GM23248 (cell line): ENCODE results near the gene ZNF581. TPM values are rescaled to one million over a fixed set of nuclear protein-coding genes. Genes with fewer than 3 reads are reported as not detected.

ENCODE experiments used
- DNase-seq: peaks from one replicate; pipeline ENCODE4 v3.0.0-alpha.2; 2015
- H2AFZ ChIP-seq: fragments of 200-600 bp; sonication (generic); 2 replicates; pipeline ENCODE4 v1.6.1; 2016; ENCODE audit warnings: antibody characterized with exemption
- H3F3A ChIP-seq: fragments of 200-600 bp; sonication (generic); 2 replicates; pipeline ENCODE4 v1.6.1; 2016; ENCODE audit warnings: mild to moderate bottlenecking, antibody characterized with exemption, mixed run types; ENCODE audit not compliant: insufficient read depth
- H3K27ac ChIP-seq: fragments of 200-600 bp; sonication (generic); 2 replicates; pipeline ENCODE4 v1.5.1; 2016; ENCODE audit warnings: mild to moderate bottlenecking
- H3K27me3 ChIP-seq: fragments of 200-600 bp; sonication (generic); replicated peaks from 2 replicates; pipeline ENCODE4 v1.6.1; 2016; ENCODE audit warnings: mild to moderate bottlenecking; ENCODE audit not compliant: insufficient read depth
- H3K36me3 ChIP-seq: fragments of 200-600 bp; sonication (generic); 2 replicates; pipeline ENCODE4 v1.6.1; 2016; ENCODE audit warnings: low read depth, mild to moderate bottlenecking
- H3K4me1 ChIP-seq: fragments of 200-600 bp; sonication (generic); 2 replicates; pipeline ENCODE4 v1.6.1; 2016; ENCODE audit warnings: mild to moderate bottlenecking; ENCODE audit not compliant: insufficient read depth
- H3K4me2 ChIP-seq: fragments of 200-600 bp; sonication (generic); one replicate; pipeline ENCODE4 v1.6.1; 2016; ENCODE audit warnings: mild to moderate bottlenecking; ENCODE audit not compliant: unreplicated experiment
- H3K4me3 ChIP-seq: fragments of 200-600 bp; sonication (generic); 2 replicates; pipeline ENCODE4 v1.5.1; 2016; ENCODE audit warnings: mild to moderate bottlenecking
- H3K79me2 ChIP-seq: fragments of 200-600 bp; sonication (generic); 2 replicates; pipeline ENCODE4 v1.6.1; 2016; ENCODE audit warnings: mild to moderate bottlenecking; ENCODE audit not compliant: insufficient read depth
- H3K9ac ChIP-seq: fragments of 200-600 bp; sonication (generic); 2 replicates; pipeline ENCODE4 v1.6.1; 2016; ENCODE audit warnings: mild to moderate bottlenecking
- H3K9me2 ChIP-seq: fragments of 200-600 bp; sonication (generic); 2 replicates; pipeline ENCODE4 v1.6.1; 2016; ENCODE audit warnings: mixed run types, mild to moderate bottlenecking, moderate library complexity; ENCODE audit not compliant: insufficient read depth
- H3K9me3 ChIP-seq: fragments of 200-600 bp; sonication (generic); one replicate; pipeline ENCODE4 v1.6.1; 2017; ENCODE audit warnings: low read depth
- H4K20me1 ChIP-seq: fragments of 200-600 bp; sonication (generic); 2 replicates; pipeline ENCODE4 v1.6.0; 2016; ENCODE audit not compliant: insufficient read depth
- EZH2 ChIP-seq: fragments of 200-600 bp; sonication (generic); IDR thresholded peaks from 2 replicates; pipeline ENCODE4 v1.6.1; 2018; ENCODE audit warnings: antibody characterized with exemption, mild to moderate bottlenecking; ENCODE audit not compliant: insufficient read depth, poor library complexity, severe bottlenecking
- EZH2phosphoT487 ChIP-seq: fragments of 200-600 bp; sonication (generic); IDR thresholded peaks from 2 replicates; pipeline ENCODE4 v1.6.1; 2018; ENCODE audit warnings: antibody characterized with exemption, moderate library complexity, mild to moderate bottlenecking, low read depth; ENCODE audit not compliant: insufficient read depth
- WGBS, 2 experiments: methylation state at CpG; one replicate each; pipeline ENCODE4 v1.1.6; 2015 to 2017; ENCODE audit warnings: low lambda C conversion rate in 2 of 2, low coverage in 1 of 2; ENCODE audit errors: missing lambda C conversion rate in 2 of 2; 5-methylcytosine and 5-hydroxymethylcytosine counted together
- in situ Hi-C: fragments of 300-500 bp; cut with MboI; formaldehyde crosslinking; loops from 2 replicates; pipeline ENCODE4 v1.15.0; 2020
- polyA plus RNA-seq: library from polyadenylated mRNA; unstranded; fragments of >200 nt; fragmentation: Nextera tagmentation; extraction: Ambion mirVana; gene quantifications from 2 replicates; pipeline ENCODE4 v1.2.1, GENCODE V29; 2016
- total RNA-seq: library from RNA; depleted of rRNA; stranded (reverse); fragments of >200 nt; shearing (Covaris generic); gene quantifications from 2 replicates; pipeline ENCODE4 v1.2.3, GENCODE V29; 2014

The ZNF581 gene
- total and polyA plus RNA-seq, 2 experiments from 2014 or later: 12.1 to 17.6 TPM

GRCh38 chr19:55673465-55673864 lies 30.0 kb downstream of the ZNF581 start:
- Histone ChIP-seq H3K4me1 (peaks cover 31% of the 10 kb centered on the region; the same call in 1 of the 2 replicates), H3K27ac (peak overlapping the region; percentile 30; the same call in 1 of the 2 replicates), H3K9me3 (no peaks in the 10 kb centered on the region), H3K36me3 (0 out of 2 replicates have a peak, but pooled peaks cover under 1% of the 10 kb centered on the region), H3F3A (peaks cover 34% of the 10 kb centered on the region), H2AFZ (no peak overlapping the region), H3K4me3 (no peak overlapping the region), H3K9ac (no peak overlapping the region), H3K79me2 (peaks cover 95% of the 10 kb centered on the region), H3K4me2 (no peak overlapping the region), H3K9me2 (no peaks in the 10 kb centered on the region), H3K27me3 (no peaks in the 10 kb centered on the region), H4K20me1 (peaks cover 8% of the 10 kb centered on the region; the same call in 1 of the 2 replicates)
- DNase-seq: no peak
- WGBS, 2 experiments: 84 to 87% methylated on average over 9 of the region's 9 CpGs
- no peak for TF ChIP-seq EZH2
- TF ChIP-seq EZH2phosphoT487: no peak
- in situ Hi-C loops: loop anchor here (25.0 kb wide), 1 partner anchor 1211 kb away; the partner anchor contains the start of genes CDC42EP5 and LENG9

GRCh38 chr19:55673889-55674288 lies 30.4 kb downstream of the ZNF581 start:
- H2AFZ ChIP-seq: no peak overlapping the region
- H3K27ac ChIP-seq: peak overlapping the region; percentile 30; the same call in 1 of the 2 replicates
- TF ChIP-seq EZH2 (no peak), EZH2phosphoT487 (no peak)
- H3K27me3 ChIP-seq: no peaks in the 10 kb centered on the region
- H4K20me1 ChIP-seq: peaks cover 8% of the 10 kb centered on the region; the same call in 1 of the 2 replicates
- H3K79me2 ChIP-seq: peaks cover 95% of the 10 kb centered on the region
- peaks cover 34% of the 10 kb centered on the region for H3F3A ChIP-seq
- no peak overlapping the region for H3K4me3 ChIP-seq
- in situ Hi-C loops: loop anchor here (25.0 kb wide), 1 partner anchor 1212 kb away; the partner anchor contains the start of genes CDC42EP5 and LENG9
- H3K9me3 ChIP-seq: no peaks in the 10 kb centered on the region
- H3K4me2 ChIP-seq: no peak overlapping the region
- no peaks in the 10 kb centered on the region for H3K9me2 ChIP-seq
- peaks cover 31% of the 10 kb centered on the region; the same call in 1 of the 2 replicates for H3K4me1 ChIP-seq
- H3K9ac ChIP-seq: no peak overlapping the region
- WGBS, 2 experiments: 67 to 70% methylated on average over 7 to 15 of the region's 15 CpGs
- no peak for DNase-seq
- peaks cover 5% of the 10 kb centered on the region; the same call in 1 of the 2 replicates for H3K36me3 ChIP-seq

- in situ Hi-C loops: loop anchor here (25.0 kb wide), 1 partner anchor 1212 kb away; the partner anchor contains the start of genes CDC42EP5 and LENG9
- H3K27ac ChIP-seq: peak overlapping the region; percentile 71
- TF ChIP-seq EZH2 (no peak), EZH2phosphoT487 (no peak)
- 22 to 29% methylated on average over 17 of the region's 17 CpGs for WGBS, 2 experiments
- H3K9me3 ChIP-seq: no peaks in the 10 kb centered on the region
- H3K9me2 ChIP-seq: no peaks in the 10 kb centered on the region
- peaks cover 10% of the 10 kb centered on the region; the same call in 1 of the 2 replicates for H3K36me3 ChIP-seq
- peak overlapping the region; percentile 93 for H3K4me3 ChIP-seq
- peaks cover 8% of the 10 kb centered on the region; the same call in 1 of the 2 replicates for H4K20me1 ChIP-seq
- H3K4me2 ChIP-seq: peak overlapping the region; percentile 79
- DNase-seq: no peak
- peak overlapping the region; percentile 91 for H3K9ac ChIP-seq
- H3K79me2 ChIP-seq: peaks cover 95% of the 10 kb centered on the region
- H3F3A ChIP-seq: peaks cover 34% of the 10 kb centered on the region
- H2AFZ ChIP-seq: no peak overlapping the region
- no peaks in the 10 kb centered on the region for H3K27me3 ChIP-seq
- peaks cover 33% of the 10 kb centered on the region; the same call in 1 of the 2 replicates for H3K4me1 ChIP-seq
Observed at GRCh38 chr19:55674459-55674840, 31.0 kb downstream of the ZNF581 start.

DNA sequence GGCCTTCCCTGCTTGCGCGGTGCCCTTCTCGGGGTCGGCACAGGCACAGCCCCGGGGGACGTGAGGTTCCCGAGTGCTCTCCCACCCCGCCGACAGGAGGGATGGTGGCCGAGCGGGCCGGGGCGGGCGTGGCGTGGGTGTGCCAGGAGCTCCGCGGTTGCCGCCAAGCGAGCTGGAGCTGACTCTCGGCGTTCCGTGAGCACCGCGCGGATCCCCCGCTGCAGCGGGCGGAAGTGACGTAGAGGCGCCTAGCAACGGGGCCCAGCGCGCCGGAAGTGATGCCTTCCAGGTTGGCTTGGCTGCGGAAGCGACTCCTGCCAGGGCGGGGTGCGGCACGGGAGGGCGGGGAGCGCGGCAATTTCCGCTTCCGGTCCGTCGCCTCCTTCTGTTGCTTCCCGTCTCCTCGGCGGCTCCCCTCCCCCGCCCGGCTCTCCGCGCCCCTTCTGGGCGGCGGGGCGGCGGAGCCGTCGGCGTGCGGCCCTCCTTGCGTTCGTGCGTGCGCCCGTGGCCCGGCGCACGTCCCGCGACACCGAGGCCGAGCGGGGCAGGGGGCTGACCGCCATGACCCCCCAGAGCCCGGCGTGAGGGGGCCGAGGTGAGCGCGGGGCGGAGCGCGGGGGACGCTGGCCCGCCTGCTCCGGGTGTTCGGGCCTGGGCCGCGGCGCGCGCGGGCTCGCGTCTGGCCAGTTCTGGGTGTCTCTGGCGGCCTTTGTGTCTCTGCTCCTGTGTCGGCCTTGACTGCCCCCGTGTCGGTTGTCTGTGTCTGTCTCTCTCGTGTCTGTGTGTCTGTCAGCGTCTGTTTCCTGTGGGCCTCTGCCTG lies 31.6 kb downstream of the ZNF581 start, which contains the start of gene EPN1:
Gene EPN1 (plus strand): TSS at position 386 of the 820 bp plus-strand sequence. CDS start 3,402 bp downstream, outside the sequence.
- TF ChIP-seq EZH2phosphoT487: no peak
- no peak for TF ChIP-seq EZH2
- H3K79me2 ChIP-seq: peaks cover 95% of the 10 kb centered on the region
- H3K36me3 ChIP-seq: peaks cover 10% of the 10 kb centered on the region; the same call in 1 of the 2 replicates
- H3K27ac ChIP-seq: peak within 1 kb of the TSS; percentile 71
- peak within 1 kb of the TSS; percentile 91 for H3K9ac ChIP-seq
- DNase-seq: peak; percentile 99
- peaks cover 34% of the 10 kb centered on the region for H3F3A ChIP-seq
- H3K4me2 ChIP-seq: peak within 1 kb of the TSS; percentile 94
- no peaks in the 10 kb centered on the region for H3K9me3 ChIP-seq
- peak within 1 kb of the TSS; percentile 93 for H3K4me3 ChIP-seq
- no peaks in the 10 kb centered on the region for H3K9me2 ChIP-seq
- peaks cover 8% of the 10 kb centered on the region; the same call in 1 of the 2 replicates for H4K20me1 ChIP-seq
- H2AFZ ChIP-seq: peak within 1 kb of the TSS; percentile 65
- in situ Hi-C loops: loop anchor here (25.0 kb wide), 1 partner anchor 1213 kb away; the partner anchor contains the start of genes CDC42EP5 and LENG9
- H3K27me3 ChIP-seq: no peaks in the 10 kb centered on the region
- WGBS, 2 experiments: 0 to 1% methylated on average over 38 to 81 of the region's 101 CpGs
- H3K4me1 ChIP-seq: peaks cover 39% of the 10 kb centered on the region
